K562 (cell line): ENCODE results near the gene BOD1L2.

Experiments used
- CC2D1A ChIP-seq: fragments of 450-650 bp; IDR thresholded peaks from 2 replicates; pipeline ENCODE4 v1.6.1; 2017; ENCODE audit warnings: mild to moderate bottlenecking
- EP300 ChIP-seq: IDR thresholded peaks from 2 replicates; pipeline ENCODE4 v1.6.1; 2012; ENCODE audit warnings: low read length, improper control_type of control experiment
- ERF ChIP-seq: fragments of 450-650 bp; formaldehyde crosslinking; IDR thresholded peaks from 2 replicates; pipeline ENCODE4 v1.4.0; 2020; ENCODE audit warnings: mild to moderate bottlenecking, mixed read lengths
- FOXK2 ChIP-seq, 2 experiments: fragments of 450-650 bp; IDR thresholded peaks in 1 of 2; conservative IDR thresholded peaks in 1 of 2; 2 replicates each; pipeline ENCODE4 v1.6.1; 2016; ENCODE audit warnings: low read depth in 2 of 2, mild to moderate bottlenecking in 1 of 2
- KLF1 ChIP-seq: fragments of 450-650 bp; IDR thresholded peaks from 2 replicates; pipeline ENCODE4 v1.6.1; 2016; ENCODE audit warnings: missing genetic modification characterization, missing compliant biosample characterization
- MXI1 ChIP-seq: IDR thresholded peaks from 2 replicates; pipeline ENCODE4 v1.6.1; 2011; ENCODE audit warnings: low read depth, mild to moderate bottlenecking, improper control_type of control experiment, low read length
- SIN3A ChIP-seq, 2 experiments: fragments of 150-350 bp in 1 of 2; IDR thresholded peaks; 2 replicates each; pipeline ENCODE4 v1.6.1; 2011 to 2016; ENCODE audit warnings: borderline replicate concordance in 2 of 2, low read depth in 2 of 2, low read length in 2 of 2, mild to moderate bottlenecking in 2 of 2, moderate library complexity in 2 of 2; ENCODE audit not compliant: control insufficient read depth in 1 of 2
- SIX5 ChIP-seq, 2 experiments: IDR thresholded peaks; 2 replicates each; pipeline ENCODE4 v1.6.1; 2011; ENCODE audit warnings: low read length in 2 of 2, borderline replicate concordance in 1 of 2, low read depth in 1 of 2, mild to moderate bottlenecking in 1 of 2, moderate library complexity in 1 of 2; ENCODE audit not compliant: insufficient read depth in 1 of 2
- SP1 ChIP-seq: sonication (generic); formaldehyde crosslinking; IDR thresholded peaks from 2 replicates; pipeline ENCODE4 v1.8.1; 2022; ENCODE audit warnings: mild to moderate bottlenecking, missing genetic modification reagents
- XRCC3 ChIP-seq: fragments of 450-650 bp; IDR thresholded peaks from 2 replicates; pipeline ENCODE4 v1.6.1; 2017; ENCODE audit warnings: mild to moderate bottlenecking, moderate library complexity
- ZNF121 ChIP-seq: sonication (generic); formaldehyde crosslinking; conservative IDR thresholded peaks from 2 replicates; pipeline ENCODE4 v1.8.0; 2022; ENCODE audit warnings: missing genetic modification reagents
- TF ChIP-seq, protein P1 (sequence below): sonication (generic); formaldehyde crosslinking; IDR thresholded peaks from 2 replicates; pipeline ENCODE4 v1.8.0; 2022; ENCODE audit warnings: mild to moderate bottlenecking, missing genetic modification reagents, borderline replicate concordance
- TF ChIP-seq, protein P2 (sequence below), 2 experiments: fragments of 450-650 bp in 1 of 2; sonication (generic) in 1 of 2; formaldehyde crosslinking; conservative IDR thresholded peaks; 2 replicates each; pipeline versions ENCODE4 v1.4.0 to v1.8.1; 2020 to 2022; ENCODE audit warnings: mild to moderate bottlenecking in 1 of 2, missing genetic modification reagents in 1 of 2
- TF ChIP-seq, protein P3 (sequence below): fragments of 200-600 bp; sonication (generic); IDR thresholded peaks from one replicate; pipeline ENCODE4 v1.6.1; 2012; ENCODE audit warnings: mild to moderate bottlenecking, low read depth, low read length, inconsistent platforms

DNA sequence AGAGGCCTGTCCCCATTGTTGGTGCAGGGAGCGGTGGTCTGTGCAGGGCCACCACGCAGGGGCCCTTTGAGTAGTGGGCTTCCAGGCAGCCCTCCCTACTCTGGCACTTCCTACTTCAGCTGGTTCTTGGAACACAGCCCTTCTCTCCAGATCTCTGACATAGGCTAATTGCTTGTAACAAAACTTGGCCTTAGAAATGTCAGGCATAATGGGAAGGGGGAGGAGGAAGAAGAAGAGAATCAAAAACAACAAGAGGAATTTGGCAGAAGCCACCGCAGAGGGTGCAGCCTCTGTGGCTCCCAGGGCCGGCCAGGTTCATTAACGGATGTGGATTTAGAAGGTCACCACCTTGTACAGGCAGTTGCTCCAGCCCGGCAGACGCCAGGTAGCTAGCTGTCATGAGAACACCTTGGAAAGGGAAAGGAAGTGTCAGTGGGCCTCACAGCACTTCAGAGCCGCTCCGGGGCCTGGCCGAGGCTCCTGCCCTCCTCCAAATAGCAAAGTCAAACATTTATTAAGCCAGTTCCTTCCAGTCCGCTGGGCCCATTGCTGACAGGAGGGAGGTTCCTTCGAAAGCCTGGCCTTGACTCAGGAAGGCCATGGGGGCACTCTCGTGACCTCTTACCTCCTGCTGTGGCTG, 7.4 kb downstream of the BOD1L2 start:
- TF ChIP-seq MXI1 (no peak), SIX5 (IDR thresholded peaks at IDR 0.05; ENCODE audit: borderline replicate concordance in 1 of 2, insufficient read depth in 1 of 2, low read depth in 1 of 2, low read length in 2 of 2) (no peak), FOXK2 (conservative IDR thresholded peaks at IDR 0.05 in 1 of 2, IDR thresholded peaks at IDR 0.05 in 1 of 2; ENCODE audit: low read depth in 2 of 2) (no peak), XRCC3 (no peak), EP300 (no peak), SIN3A (IDR thresholded peaks at IDR 0.05; ENCODE audit: borderline replicate concordance in 2 of 2, control insufficient read depth in 1 of 2, low read depth in 2 of 2, low read length in 2 of 2) (no peak), KLF1 (tag) (no peak), ZNF121 (no peak), ERF (no peak), CC2D1A (no peak), SP1 (CRISPR knock-in tag) (no peak)
- TF ChIP-seq, protein P1, sequence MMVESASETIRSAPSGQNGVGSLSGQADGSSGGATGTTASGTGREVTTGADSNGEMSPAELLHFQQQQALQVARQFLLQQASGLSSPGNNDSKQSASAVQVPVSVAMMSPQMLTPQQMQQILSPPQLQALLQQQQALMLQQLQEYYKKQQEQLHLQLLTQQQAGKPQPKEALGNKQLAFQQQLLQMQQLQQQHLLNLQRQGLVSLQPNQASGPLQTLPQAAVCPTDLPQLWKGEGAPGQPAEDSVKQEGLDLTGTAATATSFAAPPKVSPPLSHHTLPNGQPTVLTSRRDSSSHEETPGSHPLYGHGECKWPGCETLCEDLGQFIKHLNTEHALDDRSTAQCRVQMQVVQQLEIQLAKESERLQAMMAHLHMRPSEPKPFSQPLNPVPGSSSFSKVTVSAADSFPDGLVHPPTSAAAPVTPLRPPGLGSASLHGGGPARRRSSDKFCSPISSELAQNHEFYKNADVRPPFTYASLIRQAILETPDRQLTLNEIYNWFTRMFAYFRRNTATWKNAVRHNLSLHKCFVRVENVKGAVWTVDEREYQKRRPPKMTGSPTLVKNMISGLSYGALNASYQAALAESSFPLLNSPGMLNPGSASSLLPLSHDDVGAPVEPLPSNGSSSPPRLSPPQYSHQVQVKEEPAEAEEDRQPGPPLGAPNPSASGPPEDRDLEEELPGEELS (CRISPR knock-in tag): no peak
- TF ChIP-seq, protein P2, sequence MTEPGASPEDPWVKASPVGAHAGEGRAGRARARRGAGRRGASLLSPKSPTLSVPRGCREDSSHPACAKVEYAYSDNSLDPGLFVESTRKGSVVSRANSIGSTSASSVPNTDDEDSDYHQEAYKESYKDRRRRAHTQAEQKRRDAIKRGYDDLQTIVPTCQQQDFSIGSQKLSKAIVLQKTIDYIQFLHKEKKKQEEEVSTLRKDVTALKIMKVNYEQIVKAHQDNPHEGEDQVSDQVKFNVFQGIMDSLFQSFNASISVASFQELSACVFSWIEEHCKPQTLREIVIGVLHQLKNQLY (CRISPR knock-in tag; conservative IDR thresholded peaks at IDR 0.05): no peak
- TF ChIP-seq, protein P3, sequence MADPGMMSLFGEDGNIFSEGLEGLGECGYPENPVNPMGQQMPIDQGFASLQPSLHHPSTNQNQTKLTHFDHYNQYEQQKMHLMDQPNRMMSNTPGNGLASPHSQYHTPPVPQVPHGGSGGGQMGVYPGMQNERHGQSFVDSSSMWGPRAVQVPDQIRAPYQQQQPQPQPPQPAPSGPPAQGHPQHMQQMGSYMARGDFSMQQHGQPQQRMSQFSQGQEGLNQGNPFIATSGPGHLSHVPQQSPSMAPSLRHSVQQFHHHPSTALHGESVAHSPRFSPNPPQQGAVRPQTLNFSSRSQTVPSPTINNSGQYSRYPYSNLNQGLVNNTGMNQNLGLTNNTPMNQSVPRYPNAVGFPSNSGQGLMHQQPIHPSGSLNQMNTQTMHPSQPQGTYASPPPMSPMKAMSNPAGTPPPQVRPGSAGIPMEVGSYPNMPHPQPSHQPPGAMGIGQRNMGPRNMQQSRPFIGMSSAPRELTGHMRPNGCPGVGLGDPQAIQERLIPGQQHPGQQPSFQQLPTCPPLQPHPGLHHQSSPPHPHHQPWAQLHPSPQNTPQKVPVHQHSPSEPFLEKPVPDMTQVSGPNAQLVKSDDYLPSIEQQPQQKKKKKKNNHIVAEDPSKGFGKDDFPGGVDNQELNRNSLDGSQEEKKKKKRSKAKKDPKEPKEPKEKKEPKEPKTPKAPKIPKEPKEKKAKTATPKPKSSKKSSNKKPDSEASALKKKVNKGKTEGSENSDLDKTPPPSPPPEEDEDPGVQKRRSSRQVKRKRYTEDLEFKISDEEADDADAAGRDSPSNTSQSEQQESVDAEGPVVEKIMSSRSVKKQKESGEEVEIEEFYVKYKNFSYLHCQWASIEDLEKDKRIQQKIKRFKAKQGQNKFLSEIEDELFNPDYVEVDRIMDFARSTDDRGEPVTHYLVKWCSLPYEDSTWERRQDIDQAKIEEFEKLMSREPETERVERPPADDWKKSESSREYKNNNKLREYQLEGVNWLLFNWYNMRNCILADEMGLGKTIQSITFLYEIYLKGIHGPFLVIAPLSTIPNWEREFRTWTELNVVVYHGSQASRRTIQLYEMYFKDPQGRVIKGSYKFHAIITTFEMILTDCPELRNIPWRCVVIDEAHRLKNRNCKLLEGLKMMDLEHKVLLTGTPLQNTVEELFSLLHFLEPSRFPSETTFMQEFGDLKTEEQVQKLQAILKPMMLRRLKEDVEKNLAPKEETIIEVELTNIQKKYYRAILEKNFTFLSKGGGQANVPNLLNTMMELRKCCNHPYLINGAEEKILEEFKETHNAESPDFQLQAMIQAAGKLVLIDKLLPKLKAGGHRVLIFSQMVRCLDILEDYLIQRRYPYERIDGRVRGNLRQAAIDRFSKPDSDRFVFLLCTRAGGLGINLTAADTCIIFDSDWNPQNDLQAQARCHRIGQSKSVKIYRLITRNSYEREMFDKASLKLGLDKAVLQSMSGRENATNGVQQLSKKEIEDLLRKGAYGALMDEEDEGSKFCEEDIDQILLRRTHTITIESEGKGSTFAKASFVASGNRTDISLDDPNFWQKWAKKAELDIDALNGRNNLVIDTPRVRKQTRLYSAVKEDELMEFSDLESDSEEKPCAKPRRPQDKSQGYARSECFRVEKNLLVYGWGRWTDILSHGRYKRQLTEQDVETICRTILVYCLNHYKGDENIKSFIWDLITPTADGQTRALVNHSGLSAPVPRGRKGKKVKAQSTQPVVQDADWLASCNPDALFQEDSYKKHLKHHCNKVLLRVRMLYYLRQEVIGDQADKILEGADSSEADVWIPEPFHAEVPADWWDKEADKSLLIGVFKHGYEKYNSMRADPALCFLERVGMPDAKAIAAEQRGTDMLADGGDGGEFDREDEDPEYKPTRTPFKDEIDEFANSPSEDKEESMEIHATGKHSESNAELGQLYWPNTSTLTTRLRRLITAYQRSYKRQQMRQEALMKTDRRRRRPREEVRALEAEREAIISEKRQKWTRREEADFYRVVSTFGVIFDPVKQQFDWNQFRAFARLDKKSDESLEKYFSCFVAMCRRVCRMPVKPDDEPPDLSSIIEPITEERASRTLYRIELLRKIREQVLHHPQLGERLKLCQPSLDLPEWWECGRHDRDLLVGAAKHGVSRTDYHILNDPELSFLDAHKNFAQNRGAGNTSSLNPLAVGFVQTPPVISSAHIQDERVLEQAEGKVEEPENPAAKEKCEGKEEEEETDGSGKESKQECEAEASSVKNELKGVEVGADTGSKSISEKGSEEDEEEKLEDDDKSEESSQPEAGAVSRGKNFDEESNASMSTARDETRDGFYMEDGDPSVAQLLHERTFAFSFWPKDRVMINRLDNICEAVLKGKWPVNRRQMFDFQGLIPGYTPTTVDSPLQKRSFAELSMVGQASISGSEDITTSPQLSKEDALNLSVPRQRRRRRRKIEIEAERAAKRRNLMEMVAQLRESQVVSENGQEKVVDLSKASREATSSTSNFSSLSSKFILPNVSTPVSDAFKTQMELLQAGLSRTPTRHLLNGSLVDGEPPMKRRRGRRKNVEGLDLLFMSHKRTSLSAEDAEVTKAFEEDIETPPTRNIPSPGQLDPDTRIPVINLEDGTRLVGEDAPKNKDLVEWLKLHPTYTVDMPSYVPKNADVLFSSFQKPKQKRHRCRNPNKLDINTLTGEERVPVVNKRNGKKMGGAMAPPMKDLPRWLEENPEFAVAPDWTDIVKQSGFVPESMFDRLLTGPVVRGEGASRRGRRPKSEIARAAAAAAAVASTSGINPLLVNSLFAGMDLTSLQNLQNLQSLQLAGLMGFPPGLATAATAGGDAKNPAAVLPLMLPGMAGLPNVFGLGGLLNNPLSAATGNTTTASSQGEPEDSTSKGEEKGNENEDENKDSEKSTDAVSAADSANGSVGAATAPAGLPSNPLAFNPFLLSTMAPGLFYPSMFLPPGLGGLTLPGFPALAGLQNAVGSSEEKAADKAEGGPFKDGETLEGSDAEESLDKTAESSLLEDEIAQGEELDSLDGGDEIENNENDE: no peak
